CD4-positive, alpha-beta T cell (primary cell): ENCODE data around the gene CMTM5. TPM values are rescaled to one million over a fixed set of nuclear protein-coding genes. Genes with fewer than 3 reads are reported as not detected.

Source experiments
- ATAC-seq: fragments of 200-7000 bp; cut with Tn5 transposase; one replicate; pipeline ENCODE4 v1.10.0; 2022; ENCODE audit warnings: mild to moderate bottlenecking; ENCODE audit not compliant: poor library complexity
- CTCF ChIA-PET: fragments of 350-600 bp; sonication (Branson Sonifier 250); formaldehyde crosslinking; loops from one replicate; lab custom pipeline; 2021; ENCODE audit warnings: antibody characterized with exemption, inconsistent platforms; lab: Charles Lee
- POLR2A ChIA-PET: fragments of 350-600 bp; sonication (Branson Sonifier 250); formaldehyde crosslinking; loops from one replicate; lab custom pipeline; 2021; ENCODE audit warnings: antibody characterized with exemption, inconsistent platforms; lab: Charles Lee
- DNase-seq, 14 experiments: peaks; one replicate each; pipeline ENCODE4 v3.0.0-alpha.2; 2013 to 2020; ENCODE audit warnings: mixed read lengths in 2 of 14
- H3K27ac ChIP-seq, 2 donors: one replicate each; pipeline versions ENCODE4 v1.5.1 to v1.7.0; 2013; ENCODE audit warnings: low read length in 2 of 2, low read depth in 1 of 2, mild to moderate bottlenecking in 1 of 2
- H3K27me3 ChIP-seq, 2 experiments: 1 replicate in 1 of 2; 2 replicates in 1 of 2; pipeline versions ENCODE4 v1.6.1 to v1.7.0; 2013; ENCODE audit warnings: low read length in 2 of 2, control low read depth in 1 of 2, mild to moderate bottlenecking in 1 of 2, moderate library complexity in 1 of 2; ENCODE audit not compliant: insufficient read depth in 2 of 2, control insufficient read depth in 1 of 2
- H3K36me3 ChIP-seq: one replicate; pipeline ENCODE4 v1.6.1; 2013; ENCODE audit warnings: low read length, control low read depth; ENCODE audit not compliant: insufficient read depth
- H3K4me1 ChIP-seq: one replicate; pipeline ENCODE4 v1.6.1; 2013; ENCODE audit warnings: low read length, control low read depth; ENCODE audit not compliant: insufficient read depth
- H3K4me3 ChIP-seq: one replicate; pipeline ENCODE4 v1.5.1; 2013; ENCODE audit warnings: mild to moderate bottlenecking, low read length, moderate library complexity
- H3K9me3 ChIP-seq, 2 experiments: 1 replicate in 1 of 2; 2 replicates in 1 of 2; pipeline versions ENCODE4 v1.6.1 to v1.7.0; 2013; ENCODE audit warnings: low read length in 2 of 2, mild to moderate bottlenecking in 2 of 2, control low read depth in 1 of 2, moderate library complexity in 1 of 2; ENCODE audit not compliant: control insufficient read depth in 1 of 2, insufficient read depth in 1 of 2
- H3K27ac Mint-ChIP-seq: one replicate; pipeline ENCODE4 v1.8.0; 2020; ENCODE audit warnings: mixed read lengths
- H3K27me3 Mint-ChIP-seq: one replicate; pipeline ENCODE4 v1.8.0; 2021; ENCODE audit warnings: mixed read lengths
- H3K36me3 Mint-ChIP-seq: one replicate; pipeline ENCODE4 v1.8.0; 2021; ENCODE audit warnings: low read depth, mixed read lengths
- H3K4me1 Mint-ChIP-seq: one replicate; pipeline ENCODE4 v1.8.0; 2021; ENCODE audit warnings: low read depth, mixed read lengths
- H3K4me3 Mint-ChIP-seq: one replicate; pipeline ENCODE4 v1.8.0; 2020; ENCODE audit warnings: mild to moderate bottlenecking, mixed read lengths
- H3K9me3 Mint-ChIP-seq: one replicate; pipeline ENCODE4 v1.8.0; 2020; ENCODE audit warnings: mixed read lengths
- intact Hi-C, 2 experiments: fragments of 100-400 bp; cut with DNase I in 1 of 2; cut with micrococcal nuclease in 1 of 2; formaldehyde crosslinking; loops; one replicate each; pipeline versions ENCODE4 v1.15.1 to v1.9.0; 2023 to 2025; cut with DNase I, micrococcal nuclease
- total RNA-seq, 174 experiments: library from RNA in 2 of 174; stranded (reverse) in 2 of 174; gene quantifications; one replicate each; pipeline ENCODE4 v1.2.3 and lab custom pipeline; 2021 to 2026
- TF ChIP-seq, protein P1 (sequence below): fragments of 200-600 bp; IDR thresholded peaks from one replicate; pipeline ENCODE4 v1.8.0; 2022; ENCODE audit warnings: antibody characterized with exemption, mild to moderate bottlenecking

CMTM5 gene
- total RNA-seq, 2 experiments from 2014 or later = not detected

DNA sequence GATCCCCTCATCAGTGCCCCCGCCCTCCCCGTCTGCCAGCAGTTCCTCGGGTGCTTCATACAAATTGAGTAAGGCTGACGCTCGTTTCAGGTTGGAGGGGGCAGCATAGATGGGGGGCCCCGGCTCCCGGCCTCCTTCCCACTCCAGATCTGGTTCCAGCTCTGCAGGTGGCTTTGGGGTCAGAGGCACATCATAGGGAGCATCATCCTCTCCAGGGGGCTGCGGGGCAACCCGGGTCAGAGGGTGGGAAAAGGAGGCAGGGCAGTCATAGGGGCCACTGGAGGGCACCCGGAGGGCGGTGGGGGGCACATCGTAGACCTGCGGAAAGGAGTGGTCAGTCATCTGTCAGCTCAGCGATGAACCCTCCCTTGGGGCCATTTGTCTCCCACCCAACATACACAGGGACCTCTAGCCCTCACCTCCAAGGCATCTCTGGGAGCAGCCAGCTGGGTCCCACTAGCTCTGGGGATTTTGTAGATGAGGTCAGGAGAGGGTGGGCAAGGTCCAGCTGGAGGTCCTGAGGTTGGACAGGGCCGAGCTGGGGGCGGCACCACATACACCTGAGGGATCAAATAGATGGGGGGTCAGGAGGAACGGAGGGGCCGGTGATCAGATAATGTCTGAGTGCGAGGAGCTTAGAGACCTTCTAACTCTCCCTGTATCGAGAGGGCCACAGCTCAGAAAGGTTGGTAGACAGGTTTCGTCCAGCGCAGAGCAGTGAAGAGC is 17.0 kb upstream of the CMTM5 start:
- peaks cover 46% of the 10 kb centered on the region for H3K27me3 Mint-ChIP-seq
- no peak overlapping the region for H3K4me3 ChIP-seq
- H3K9me3 Mint-ChIP-seq = no peaks in the 10 kb centered on the region
- H3K36me3 ChIP-seq = no peaks in the 10 kb centered on the region
- peaks cover 0 to 8% of the 10 kb centered on the region in 2 experiments for H3K9me3 ChIP-seq
- H3K4me3 Mint-ChIP-seq = no peak overlapping the region
- H3K27ac ChIP-seq = no peak overlapping the region
- DNase-seq = no peak
- no peaks in the 10 kb centered on the region for H3K4me1 Mint-ChIP-seq
- CTCF ChIA-PET = no interaction called here
- TF ChIP-seq, protein P1, sequence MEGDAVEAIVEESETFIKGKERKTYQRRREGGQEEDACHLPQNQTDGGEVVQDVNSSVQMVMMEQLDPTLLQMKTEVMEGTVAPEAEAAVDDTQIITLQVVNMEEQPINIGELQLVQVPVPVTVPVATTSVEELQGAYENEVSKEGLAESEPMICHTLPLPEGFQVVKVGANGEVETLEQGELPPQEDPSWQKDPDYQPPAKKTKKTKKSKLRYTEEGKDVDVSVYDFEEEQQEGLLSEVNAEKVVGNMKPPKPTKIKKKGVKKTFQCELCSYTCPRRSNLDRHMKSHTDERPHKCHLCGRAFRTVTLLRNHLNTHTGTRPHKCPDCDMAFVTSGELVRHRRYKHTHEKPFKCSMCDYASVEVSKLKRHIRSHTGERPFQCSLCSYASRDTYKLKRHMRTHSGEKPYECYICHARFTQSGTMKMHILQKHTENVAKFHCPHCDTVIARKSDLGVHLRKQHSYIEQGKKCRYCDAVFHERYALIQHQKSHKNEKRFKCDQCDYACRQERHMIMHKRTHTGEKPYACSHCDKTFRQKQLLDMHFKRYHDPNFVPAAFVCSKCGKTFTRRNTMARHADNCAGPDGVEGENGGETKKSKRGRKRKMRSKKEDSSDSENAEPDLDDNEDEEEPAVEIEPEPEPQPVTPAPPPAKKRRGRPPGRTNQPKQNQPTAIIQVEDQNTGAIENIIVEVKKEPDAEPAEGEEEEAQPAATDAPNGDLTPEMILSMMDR = no peak
- intact Hi-C loops = no loop called here
- peaks cover 2% of the 10 kb centered on the region for H3K4me1 ChIP-seq
- no peak overlapping the region for H3K27ac Mint-ChIP-seq
- H3K27me3 ChIP-seq = peaks cover 8 to 17% of the 10 kb centered on the region in 2 experiments
- POLR2A ChIA-PET = interaction anchor here (1.1 kb wide), 1 partner anchor 38 kb away, joined by 3 read pairs; the partner anchor contains the start of gene PABPN1
- no peaks in the 10 kb centered on the region for H3K36me3 Mint-ChIP-seq
- no peak for ATAC-seq

DNA sequence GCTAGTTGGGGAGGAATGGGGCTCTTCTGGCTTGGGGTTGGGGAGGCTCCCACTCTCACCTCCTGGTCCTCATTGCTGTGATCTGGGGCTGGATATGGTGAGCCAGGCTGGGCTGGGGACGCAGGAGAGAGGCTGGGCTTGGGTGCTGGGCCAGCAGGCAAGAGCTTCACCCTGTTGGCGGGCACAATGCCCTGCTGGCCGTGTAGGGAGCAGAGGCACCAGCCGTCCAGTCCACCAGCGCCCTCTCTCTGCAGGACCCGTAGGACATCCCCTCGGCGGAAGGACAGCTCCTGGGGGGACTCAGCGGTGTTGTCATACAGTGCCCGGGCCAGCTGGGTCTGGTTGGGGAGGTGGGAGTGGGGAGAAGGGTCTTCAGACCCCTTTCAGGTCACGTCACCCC is 16.4 kb upstream of the CMTM5 start:
- no peaks in the 10 kb centered on the region for H3K9me3 Mint-ChIP-seq
- Histone ChIP-seq H3K27me3 (peaks cover 8 to 17% of the 10 kb centered on the region in 2 experiments), H3K27ac (no peak overlapping the region), H3K36me3 (no peaks in the 10 kb centered on the region), H3K9me3 (peaks cover 0 to 9% of the 10 kb centered on the region in 2 experiments), H3K4me3 (no peak overlapping the region), H3K4me1 (peaks cover 4% of the 10 kb centered on the region)
- CTCF ChIA-PET = no interaction called here
- H3K27ac Mint-ChIP-seq = no peak overlapping the region
- peaks cover 41% of the 10 kb centered on the region for H3K27me3 Mint-ChIP-seq
- TF ChIP-seq, protein P1 = no peak
- ATAC-seq (no peak), DNase-seq (no peak)
- POLR2A ChIA-PET = interaction anchor here (1.1 kb wide), 1 partner anchor 39 kb away, joined by 3 read pairs; the partner anchor contains the start of gene PABPN1
- intact Hi-C loops = no loop called here
- no peaks in the 10 kb centered on the region for H3K36me3 Mint-ChIP-seq
- no peaks in the 10 kb centered on the region for H3K4me1 Mint-ChIP-seq
- H3K4me3 Mint-ChIP-seq = no peak overlapping the region

DNA sequence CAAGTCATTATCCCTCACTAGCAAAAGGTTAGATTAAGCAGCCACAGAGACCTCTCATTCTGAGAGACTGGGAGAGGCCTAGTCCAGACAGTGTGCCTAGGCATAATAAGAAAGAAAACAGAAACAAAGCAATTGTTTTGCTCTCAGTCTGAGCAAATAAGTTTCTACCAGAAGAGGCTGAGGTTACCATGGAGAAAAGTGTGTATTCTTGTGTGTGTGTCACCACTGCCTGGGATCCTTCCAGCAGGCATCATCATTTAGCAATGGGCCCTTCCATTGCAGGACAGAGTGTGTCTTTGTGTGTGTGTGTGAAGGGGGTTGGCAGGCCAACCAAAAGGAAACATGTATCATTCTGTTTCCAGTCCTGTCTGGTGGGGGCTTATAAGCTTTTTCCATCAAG is 15.5 kb upstream of the CMTM5 start:
- ATAC-seq = no peak
- CTCF ChIA-PET = no interaction called here
- H3K9me3 ChIP-seq = peaks cover 0 to 9% of the 10 kb centered on the region in 2 experiments

More for the DNA sequence above, 15.5 kb upstream of the CMTM5 start:
- H3K4me3 ChIP-seq = no peak overlapping the region
- peaks cover 8% of the 10 kb centered on the region for H3K4me1 ChIP-seq
- DNase-seq = no peak
- intact Hi-C loops = no loop called here
- no peaks in the 10 kb centered on the region for H3K36me3 Mint-ChIP-seq
- H3K4me3 Mint-ChIP-seq = no peak overlapping the region
- TF ChIP-seq, protein P1 = no peak
- H3K36me3 ChIP-seq = no peaks in the 10 kb centered on the region
- peaks cover 34% of the 10 kb centered on the region for H3K27me3 Mint-ChIP-seq
- H3K9me3 Mint-ChIP-seq = no peaks in the 10 kb centered on the region
- H3K4me1 Mint-ChIP-seq = no peaks in the 10 kb centered on the region
- POLR2A ChIA-PET = interaction anchor here (1.1 kb wide), 1 partner anchor 40 kb away, joined by 3 read pairs; the partner anchor contains the start of gene PABPN1
- no peak overlapping the region for H3K27ac Mint-ChIP-seq
- H3K27me3 ChIP-seq = peaks cover 11 to 15% of the 10 kb centered on the region in 2 experiments
- H3K27ac ChIP-seq = no peak overlapping the region
